ENCODE measurements around the gene TPST2. TPM values are rescaled to one million over a fixed set of nuclear protein-coding genes. Genes with fewer than 3 reads are reported as not detected.
"Not testable (repeated sequence)": the region's sequence is repeated elsewhere in the genome, so short reads cannot be mapped to it uniquely, and the experiment has no call there.

Gene TPST2
- total RNA-seq, 1 experiment from 2014 or later = 23.1 TPM

GRCh38 chr22:26534171-26534855 is 55.6 kb downstream of the TPST2 start:
- no peak for DNase-seq (ENCODE audit: low read depth)

- no peak for DNase-seq (ENCODE audit: low read depth)
Measured at GRCh38 chr22:26529345-26529744, 60.6 kb downstream of the TPST2 start.

DNA sequence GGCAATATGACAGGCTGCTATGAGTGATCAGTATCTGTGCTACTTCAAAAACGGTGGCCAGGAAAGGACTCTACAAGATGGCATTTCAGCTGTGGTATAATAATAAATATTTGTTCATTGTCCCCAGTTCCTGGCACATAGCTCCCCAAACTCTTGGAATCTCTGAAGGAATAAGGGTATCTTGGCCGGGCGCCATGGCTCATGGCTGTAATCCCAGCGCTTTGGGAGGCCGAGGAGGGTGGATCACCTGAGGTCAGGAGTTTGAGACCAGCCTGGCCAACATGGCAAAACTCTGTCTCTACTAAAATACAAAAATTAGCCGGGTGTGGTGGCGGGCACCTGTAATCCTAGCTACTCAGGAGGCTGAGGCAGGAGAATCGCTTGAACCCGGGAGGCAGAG is 61.4 kb downstream of the TPST2 start:
- DNase-seq (ENCODE audit: low read depth) = not testable (repeated sequence)

DNA sequence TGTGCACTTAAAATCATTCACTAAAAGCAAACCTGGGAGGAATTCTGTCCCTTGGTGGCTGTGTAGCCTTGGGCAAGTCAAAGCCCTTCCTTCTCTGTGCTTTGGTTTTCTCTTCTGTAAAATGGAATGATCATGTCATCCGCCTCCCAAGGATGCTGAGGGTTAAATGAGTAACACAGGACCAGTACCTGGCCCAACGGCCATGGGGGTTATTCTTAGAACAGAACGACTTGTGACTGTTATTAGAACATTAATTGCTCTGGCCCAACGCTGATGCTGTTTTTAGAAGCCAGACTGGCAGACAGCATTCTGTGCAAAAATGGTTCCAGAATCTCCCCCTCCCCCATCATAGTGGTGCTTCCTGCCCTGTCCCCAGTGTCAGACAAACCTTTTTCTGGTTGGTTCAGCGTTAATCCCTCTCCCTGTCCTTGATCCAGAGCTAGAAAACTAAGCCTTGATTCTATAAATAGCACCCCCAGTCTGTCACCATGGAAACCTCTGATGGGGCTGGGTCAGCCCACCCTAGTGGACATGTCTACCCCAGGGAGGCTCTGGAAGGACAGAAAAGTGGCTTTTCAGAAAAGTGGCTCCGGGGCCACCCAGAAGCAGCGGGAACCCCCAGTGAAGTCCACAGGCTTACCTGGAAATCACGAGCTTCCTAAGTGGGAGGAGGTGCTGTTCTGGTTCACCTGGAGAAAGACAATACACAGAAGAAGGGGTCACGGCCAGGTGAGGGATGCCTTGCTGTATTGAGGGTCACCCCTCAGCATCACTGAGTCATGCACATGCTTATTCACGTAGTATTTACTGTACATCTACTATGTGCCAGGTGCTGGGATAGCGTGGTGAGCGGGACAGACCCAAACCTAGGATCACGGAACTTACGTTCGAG is 62.1 kb downstream of the TPST2 start:
- no peak for DNase-seq (ENCODE audit: low read depth)

- no peak for DNase-seq (ENCODE audit: low read depth)
Measured at GRCh38 chr22:26527167-26527566, 62.8 kb downstream of the TPST2 start.

DNA sequence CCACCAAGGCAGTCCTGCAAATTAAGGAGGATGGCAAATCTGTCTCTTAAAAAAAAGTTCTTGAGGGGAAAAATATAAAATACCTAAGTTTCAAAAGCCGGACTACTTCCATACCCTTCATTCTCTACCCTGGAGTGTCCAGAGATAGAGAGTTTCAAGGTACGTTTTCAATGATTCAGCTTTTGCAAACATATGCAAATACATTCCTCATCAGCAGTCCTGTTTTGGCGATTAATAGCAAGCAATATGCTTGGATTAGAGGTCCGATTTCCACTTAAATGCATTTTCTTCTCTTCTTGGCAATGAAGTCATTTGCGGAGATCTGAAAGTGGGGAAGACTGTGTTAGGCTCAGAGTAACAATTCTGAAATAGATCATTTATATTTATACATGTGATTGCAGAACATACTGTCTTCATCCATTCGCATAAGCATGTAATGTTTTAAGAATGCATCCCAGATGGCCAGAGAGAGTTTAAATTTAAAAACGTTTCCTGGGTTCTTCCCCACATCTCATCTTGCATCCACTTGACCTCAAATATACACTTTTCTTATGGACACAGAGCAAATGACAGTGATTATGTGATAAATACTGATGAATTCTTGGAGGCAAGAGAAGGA is 63.9 kb downstream of the TPST2 start:
- DNase-seq (ENCODE audit: low read depth) = no peak

DNA sequence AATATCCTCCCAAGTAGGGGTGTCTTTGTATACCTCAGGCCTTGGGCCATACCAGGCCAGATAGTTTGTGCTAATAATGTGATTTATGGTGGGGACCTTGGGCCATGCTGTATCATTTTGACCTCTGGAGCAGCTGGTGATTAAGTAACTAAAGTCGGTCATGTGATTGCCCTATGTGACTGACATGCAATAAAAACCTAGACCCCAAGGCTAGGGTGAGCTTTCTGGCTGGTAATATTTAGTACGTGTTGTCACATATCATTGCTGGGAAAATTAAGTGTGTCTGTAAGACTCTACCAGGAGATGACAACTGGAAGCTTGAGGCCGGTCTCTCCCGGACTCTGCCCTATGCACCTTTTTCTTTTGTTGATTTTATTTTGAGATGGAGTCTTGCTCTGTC is 65.1 kb downstream of the TPST2 start:
- no peak for DNase-seq (ENCODE audit: low read depth)

GRCh38 chr22:26522592-26522991 is 67.3 kb downstream of the TPST2 start:
- no peak for DNase-seq (ENCODE audit: low read depth)

DNA sequence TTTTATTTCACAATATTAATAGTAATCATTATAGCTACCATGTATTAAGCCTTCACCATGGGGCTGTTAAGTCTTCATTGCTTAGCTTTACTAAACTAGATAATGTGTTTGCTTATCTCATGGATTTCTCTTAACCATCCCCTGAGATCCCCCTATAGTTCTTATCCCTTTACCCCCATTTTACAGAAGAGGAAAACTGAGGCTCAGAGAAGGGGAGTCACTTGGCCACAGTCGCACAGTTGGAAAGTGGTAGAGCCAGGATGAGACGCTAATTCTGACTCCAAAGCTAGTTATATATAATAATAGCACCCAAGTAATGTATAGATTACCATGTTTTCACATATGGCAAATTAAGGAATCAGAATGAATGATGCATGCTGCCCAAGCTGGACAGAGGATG is 67.9 kb downstream of the TPST2 start:
- DNase-seq (ENCODE audit: low read depth) = no peak

- DNase-seq (ENCODE audit: low read depth) = no peak
Measured at GRCh38 chr22:26517429-26517828, 72.5 kb downstream of the TPST2 start.

DNA sequence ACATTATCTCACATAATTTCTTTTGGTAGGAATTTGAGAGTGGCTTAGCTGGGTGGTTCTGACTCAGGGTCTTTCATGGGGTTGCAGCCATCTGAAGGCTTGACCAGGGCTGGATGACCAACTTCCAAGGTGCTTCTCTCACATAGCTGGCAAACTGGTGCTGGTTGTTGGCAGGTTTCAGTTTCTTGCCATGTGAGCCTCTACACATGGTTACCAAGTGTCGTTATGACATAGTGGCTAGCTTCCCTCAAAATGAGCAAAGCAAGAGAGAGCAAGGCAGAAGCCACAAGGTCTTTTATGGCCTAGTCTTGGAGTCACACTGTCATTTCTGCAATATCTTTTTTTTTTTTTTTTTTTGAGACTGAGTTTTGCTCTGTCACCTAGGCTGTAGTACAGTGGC is 73.4 kb downstream of the TPST2 start:
- DNase-seq (ENCODE audit: low read depth) = no peak

GRCh38 chr22:26515931-26516330 is 74.0 kb downstream of the TPST2 start:
- DNase-seq (ENCODE audit: low read depth) = no peak

- DNase-seq (ENCODE audit: low read depth) = no peak
Measured at GRCh38 chr22:26514419-26515161, 75.3 kb downstream of the TPST2 start.

DNA sequence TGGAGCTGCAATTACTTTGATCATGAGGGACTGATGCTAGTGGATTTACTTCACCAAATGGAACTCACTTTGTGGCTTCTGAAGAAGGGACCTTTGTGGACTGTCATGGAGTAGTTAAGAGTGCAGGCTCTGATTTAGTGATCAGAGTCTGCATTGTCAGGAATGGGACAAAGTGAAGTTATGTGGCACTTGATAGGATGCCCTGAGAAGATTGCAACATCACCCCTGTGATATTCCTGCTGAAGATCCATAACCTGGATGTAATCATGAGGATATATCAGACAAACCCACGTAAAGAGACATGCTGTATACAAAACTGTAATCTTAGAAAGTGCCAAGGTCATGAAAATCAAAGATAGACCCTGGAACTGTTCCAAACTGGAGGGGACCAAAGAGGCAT is 76.1 kb downstream of the TPST2 start:
- DNase-seq (ENCODE audit: low read depth) = no peak

DNA sequence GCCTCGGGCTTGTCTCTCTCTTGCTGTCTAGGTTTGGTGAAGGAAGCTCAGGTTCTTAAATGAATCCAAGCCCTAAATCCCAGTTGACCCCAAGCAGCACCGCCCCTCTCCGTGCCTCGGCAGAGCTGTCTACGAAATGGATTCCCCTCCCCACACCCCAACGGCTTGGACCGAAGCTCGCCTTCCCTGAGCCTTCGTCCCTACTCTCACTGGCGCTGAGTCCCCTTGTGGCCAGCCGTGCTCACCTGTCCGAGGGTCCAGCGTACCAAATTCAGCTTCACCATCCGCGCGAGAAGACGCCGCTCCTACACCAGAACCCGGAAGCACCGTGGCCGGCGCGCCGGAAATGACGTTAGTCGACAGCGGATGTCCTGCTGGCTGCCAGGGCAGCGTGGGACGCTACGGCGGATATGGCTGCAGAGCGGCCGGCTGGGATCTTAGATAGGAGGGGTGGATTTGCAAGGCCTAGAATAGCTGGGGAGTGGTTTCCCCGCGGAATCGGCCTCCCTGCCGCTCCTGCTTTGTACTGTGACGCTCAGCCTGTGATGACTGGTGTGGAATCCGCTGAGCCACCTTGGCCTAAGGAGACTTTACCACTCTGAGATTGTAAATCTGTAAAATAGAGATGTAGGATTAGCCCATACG is 77.7 kb downstream of the TPST2 start, which contains the start of gene TFIP11:
Gene TFIP11 (minus strand): TSS at position 325 of the 645 bp plus-strand sequence. CDS start 2,201 bp downstream, outside the sequence.
- DNase-seq (ENCODE audit: low read depth) = peak; percentile 95

- no peak for DNase-seq (ENCODE audit: low read depth)
Measured at GRCh38 chr22:26508148-26508547, 81.8 kb downstream of the TPST2 start.

- DNase-seq (ENCODE audit: low read depth) = no peak
Measured at GRCh38 chr22:26503758-26504157, 86.2 kb downstream of the TPST2 start.

DNA sequence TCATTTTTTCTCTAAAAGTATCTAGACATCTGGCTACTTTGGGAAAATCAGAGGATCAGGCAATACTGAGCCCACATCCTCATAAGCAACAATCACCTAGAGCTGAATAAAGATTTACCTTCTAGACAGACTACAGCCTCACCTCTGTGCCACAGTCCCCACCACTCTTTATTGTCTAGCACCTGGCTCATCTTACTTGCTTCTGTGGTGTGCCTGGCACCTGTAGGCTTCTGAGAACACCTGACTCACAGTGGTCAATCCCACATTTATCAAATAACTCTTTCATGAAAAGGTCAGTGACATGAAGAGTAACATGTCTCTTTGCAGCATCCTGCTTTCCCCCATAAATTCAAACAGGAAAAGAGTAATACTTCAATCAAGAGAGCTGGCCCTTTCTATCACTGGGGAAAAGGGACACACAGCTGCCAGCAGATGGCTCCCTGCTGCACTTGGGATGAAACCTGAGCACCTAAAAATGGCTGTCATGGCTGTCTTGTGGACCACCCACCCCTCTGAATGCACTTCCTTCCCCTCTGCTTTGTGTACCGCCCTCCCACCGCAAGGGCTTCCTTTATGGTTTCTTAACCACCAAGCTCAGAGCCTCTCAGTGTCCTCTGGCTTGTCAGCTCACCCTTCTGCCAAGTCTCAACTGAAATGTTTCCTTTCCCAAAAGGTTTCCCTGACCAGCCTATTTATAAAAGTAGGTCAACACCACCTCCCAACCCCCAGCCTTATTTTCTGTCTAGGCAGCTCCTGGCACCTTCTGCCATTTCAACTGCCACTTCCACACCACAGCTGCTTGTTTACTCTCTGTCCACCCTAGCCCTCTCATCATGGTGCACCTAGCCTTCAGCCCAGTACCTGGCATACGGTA is 87.0 kb downstream of the TPST2 start:
- DNase-seq (ENCODE audit: low read depth) = peak; percentile 39

GRCh38 chr22:26501996-26502395 is 87.9 kb downstream of the TPST2 start:
- no peak for DNase-seq (ENCODE audit: low read depth)

DNA sequence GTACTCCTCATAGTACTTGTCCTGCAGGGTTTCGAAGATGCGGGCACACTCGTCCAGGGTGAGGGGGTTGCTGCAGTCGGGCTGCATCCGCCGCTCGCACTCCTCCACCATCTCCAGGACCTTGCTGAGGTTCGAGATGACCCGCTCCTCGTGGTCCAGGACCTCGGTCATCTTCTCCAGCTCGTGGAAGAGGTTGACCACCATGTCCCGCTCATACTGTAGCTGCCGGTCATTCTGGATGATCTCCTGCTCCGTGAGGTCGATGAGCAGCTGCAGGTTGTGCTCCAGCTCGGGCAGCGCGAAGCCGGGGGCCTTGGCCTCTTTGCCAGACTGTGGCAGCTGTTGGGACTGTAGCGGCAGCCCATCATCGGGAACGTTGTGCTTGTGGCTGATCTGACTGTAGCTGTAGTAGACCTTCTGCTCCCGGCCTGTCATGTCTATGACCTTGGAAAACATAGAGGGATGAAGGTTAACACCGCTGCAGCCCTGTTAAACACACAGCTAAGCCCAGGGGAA is 90.7 kb downstream of the TPST2 start:
- DNase-seq (ENCODE audit: low read depth) = no peak

Measured in Daoy (cell line).